HG02571 (cell line): ENCODE measurements around the gene SOAT2.
"Not testable (repeated sequence)": the region's sequence is repeated elsewhere in the genome, so short reads cannot be mapped to it uniquely, and the experiment has no call there.

Experiments
- ATAC-seq: cut with Tn5 transposase; IDR thresholded peaks from one replicate; pipeline ENCODE4 v1.9.1; 2021; ENCODE audit warnings: mild to moderate bottlenecking, moderate library complexity; ENCODE audit not compliant: unreplicated experiment

The SOAT2 gene

GRCh38 chr12:53079226-53080117, 23.8 kb upstream of the SOAT2 start, which contains the start of gene SPRYD3:
Gene SPRYD3, minus strand, starts transcription at chr12:53079390. Its CDS starts 57 bp downstream, at chr12:53079333.
- peak; percentile 99 for ATAC-seq

- no peak for ATAC-seq
Measured at GRCh38 chr12:53082637-53083175, 20.6 kb upstream of the SOAT2 start.

GRCh38 chr12:53086361-53086760, 16.9 kb upstream of the SOAT2 start:
- ATAC-seq: no peak

GRCh38 chr12:53090105-53090504, 13.2 kb upstream of the SOAT2 start:
- no peak for ATAC-seq

GRCh38 chr12:53090554-53090953, 12.7 kb upstream of the SOAT2 start:
- no peak for ATAC-seq

- ATAC-seq: no peak
Measured at GRCh38 chr12:53091756-53092155, 11.5 kb upstream of the SOAT2 start.

GRCh38 chr12:53093777-53094393, 9.4 kb upstream of the SOAT2 start:
- ATAC-seq: no peak

GRCh38 chr12:53094394-53094787, 8.9 kb upstream of the SOAT2 start:
- no peak for ATAC-seq

- ATAC-seq: not testable (repeated sequence)
Measured at GRCh38 chr12:53094796-53095595, 8.3 kb upstream of the SOAT2 start.

GRCh38 chr12:53095596-53095895, 7.7 kb upstream of the SOAT2 start:
- ATAC-seq: not testable (repeated sequence)

GRCh38 chr12:53096089-53096741, 7.1 kb upstream of the SOAT2 start:
- ATAC-seq: no peak

- no peak for ATAC-seq
Measured at GRCh38 chr12:53096759-53097158, 6.5 kb upstream of the SOAT2 start.

- no peak for ATAC-seq
Measured at GRCh38 chr12:53097207-53097563, 6.1 kb upstream of the SOAT2 start.

- ATAC-seq: no peak
Measured at GRCh38 chr12:53097564-53098353, 5.5 kb upstream of the SOAT2 start, which contains the start of gene IGFBP6. Gene IGFBP6, plus strand, starts transcription at chr12:53097667. Its CDS starts 51 bp downstream, at chr12:53097718.

GRCh38 chr12:53098354-53098981, 4.8 kb upstream of the SOAT2 start:
- ATAC-seq: no peak

- ATAC-seq: no peak
Measured at GRCh38 chr12:53099071-53099882, 4.0 kb upstream of the SOAT2 start.

GRCh38 chr12:53100466-53101151, 2.7 kb upstream of the SOAT2 start:
- no peak for ATAC-seq

- no peak for ATAC-seq
Measured at GRCh38 chr12:53101266-53101665, 2.0 kb upstream of the SOAT2 start.
